GM18498 (cell line): Measurements from ENCODE around the gene UGT1A7.

ENCODE experiments used
- ATAC-seq: cut with Tn5 transposase; IDR thresholded peaks from one replicate; pipeline ENCODE4 v1.9.1; 2021; ENCODE audit warnings: mild to moderate bottlenecking, moderate library complexity; ENCODE audit not compliant: unreplicated experiment

UGT1A7 gene

DNA sequence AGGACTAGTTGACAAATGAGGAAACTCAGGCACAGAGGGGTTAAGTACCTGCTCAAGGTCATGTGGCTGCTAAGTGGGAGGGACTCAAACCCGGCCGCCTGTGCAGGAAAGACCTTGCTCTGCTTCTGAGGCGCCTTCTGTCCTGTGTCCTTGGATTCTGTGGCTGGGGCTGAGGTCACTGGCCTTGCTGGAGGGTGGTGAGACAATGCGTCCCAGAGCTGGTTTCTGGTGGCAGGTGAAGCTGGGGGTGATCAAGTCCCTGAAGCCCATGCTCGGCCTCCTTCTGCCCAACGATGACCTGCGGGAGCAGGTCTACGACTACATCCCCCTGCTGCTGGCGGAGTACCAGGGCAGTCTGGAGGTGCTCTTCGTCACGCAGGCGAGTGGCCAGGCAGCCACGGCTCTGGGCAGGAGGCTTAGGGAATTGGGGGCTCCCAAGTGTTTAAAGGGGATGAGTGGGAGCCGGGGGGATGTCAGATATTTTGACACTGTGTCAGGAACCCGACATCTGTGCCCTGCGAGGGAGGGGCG is 112.5 kb downstream of the UGT1A7 start:
- no peak for ATAC-seq

DNA sequence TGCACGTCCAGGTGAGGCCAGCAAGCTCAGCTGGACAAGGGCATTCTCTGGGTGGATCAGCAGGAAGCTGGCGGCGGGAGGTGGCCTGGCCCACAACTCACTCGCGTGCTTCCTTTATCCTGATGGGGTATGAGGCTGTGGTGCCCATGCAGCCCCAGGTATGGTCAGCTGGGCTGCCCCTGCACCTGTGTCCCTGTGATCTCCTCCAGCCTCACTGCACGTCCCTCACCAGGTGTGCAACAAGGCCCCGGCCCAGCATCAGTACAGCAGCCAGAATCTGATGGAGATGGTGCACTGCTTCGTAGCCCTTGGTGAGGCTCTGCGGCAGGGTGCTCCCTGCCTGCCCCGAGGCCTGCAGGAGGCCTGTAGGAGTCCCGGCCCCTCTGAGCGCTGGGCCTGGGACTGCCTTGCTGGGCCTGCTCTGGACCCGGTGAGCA is 114.1 kb downstream of the UGT1A7 start:
- ATAC-seq = no peak

GRCh38 chr2:233796254-233796653 is 114.6 kb downstream of the UGT1A7 start:
- ATAC-seq = no peak

DNA sequence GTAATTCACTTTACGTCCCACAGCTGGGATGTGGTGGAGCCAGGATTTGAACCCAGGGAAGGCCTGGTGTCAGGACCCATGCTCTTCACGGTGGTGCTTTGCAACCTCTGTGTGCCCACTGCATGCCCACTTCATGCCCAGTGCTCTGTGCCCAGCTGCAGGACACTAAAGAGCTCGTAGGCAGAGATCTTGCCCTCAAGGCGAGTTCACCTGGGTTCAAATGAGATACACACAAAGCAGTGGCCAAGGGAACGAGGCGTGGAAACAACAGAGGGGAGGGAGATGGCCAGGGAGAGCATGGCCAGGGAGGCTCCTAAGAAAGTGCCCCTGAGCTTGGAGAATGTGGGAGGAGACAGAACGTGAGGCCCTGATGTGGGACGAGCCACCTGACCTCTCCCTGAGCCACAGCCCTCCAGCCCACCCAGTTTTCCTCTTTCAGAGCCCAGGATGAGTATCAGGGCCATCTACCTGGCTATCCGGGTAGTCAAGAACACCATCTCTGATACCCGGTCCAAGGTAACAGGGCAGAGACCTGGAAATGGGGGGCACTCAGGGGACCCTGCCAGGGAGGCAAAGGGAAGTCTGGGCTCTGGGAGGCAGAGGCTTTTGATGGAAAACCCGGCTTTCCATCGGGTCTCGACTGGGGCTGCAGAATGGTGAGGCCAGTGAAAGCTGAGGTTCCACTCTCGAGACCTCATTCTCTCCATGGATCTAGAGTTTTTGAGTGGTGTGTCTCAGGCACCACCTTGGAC is 116.8 kb downstream of the UGT1A7 start:
- ATAC-seq = no peak

DNA sequence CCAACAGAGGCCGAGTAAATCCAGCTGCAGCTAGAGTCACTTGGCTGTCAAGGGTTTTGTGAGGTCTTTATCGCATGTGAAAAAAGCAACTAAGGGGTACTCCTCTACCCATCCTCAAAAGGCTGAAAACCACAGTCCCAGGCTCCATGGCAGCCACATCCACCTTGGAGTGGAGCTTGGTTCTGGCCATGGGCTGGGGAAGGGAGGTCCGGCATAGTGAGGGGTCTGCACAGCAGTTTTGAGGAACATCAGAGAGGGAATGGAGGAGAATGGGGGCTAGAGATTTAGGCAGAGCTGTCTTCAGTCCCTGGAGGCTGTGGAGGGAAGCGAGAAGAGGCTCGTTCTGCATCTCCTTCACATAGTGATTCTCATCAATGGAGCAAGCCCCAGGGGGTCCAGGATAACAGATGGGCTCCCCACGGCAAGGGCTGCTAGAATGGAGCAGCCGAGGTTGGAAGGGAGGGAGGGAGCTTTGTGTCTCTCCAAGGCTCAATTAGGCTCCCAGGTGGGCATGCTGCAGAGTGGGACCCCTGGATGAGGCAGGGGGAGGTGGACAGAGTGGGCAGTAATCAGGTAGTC is 117.5 kb downstream of the UGT1A7 start:
- no peak for ATAC-seq

GRCh38 chr2:233799716-233800115 is 118.0 kb downstream of the UGT1A7 start:
- no peak for ATAC-seq

DNA sequence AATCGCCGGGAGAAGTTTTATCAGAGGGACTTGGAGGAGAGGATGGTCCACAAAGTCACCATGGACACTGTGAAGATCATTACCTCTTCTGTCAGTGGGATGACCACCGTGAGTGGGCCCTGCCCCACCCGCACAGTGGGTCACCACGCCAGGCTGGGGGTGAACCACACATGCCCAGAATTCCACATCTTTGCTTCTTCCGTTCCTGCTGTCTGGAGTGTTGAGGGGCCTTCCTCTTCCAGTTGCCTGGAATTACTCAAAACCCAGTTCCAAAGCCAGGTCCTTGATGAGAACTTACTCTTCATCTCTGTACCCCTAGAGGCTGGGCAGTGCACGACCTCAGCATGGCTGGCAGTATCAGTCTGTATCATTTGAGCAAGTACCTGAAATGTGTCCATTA is 118.5 kb downstream of the UGT1A7 start:
- ATAC-seq = no peak

DNA sequence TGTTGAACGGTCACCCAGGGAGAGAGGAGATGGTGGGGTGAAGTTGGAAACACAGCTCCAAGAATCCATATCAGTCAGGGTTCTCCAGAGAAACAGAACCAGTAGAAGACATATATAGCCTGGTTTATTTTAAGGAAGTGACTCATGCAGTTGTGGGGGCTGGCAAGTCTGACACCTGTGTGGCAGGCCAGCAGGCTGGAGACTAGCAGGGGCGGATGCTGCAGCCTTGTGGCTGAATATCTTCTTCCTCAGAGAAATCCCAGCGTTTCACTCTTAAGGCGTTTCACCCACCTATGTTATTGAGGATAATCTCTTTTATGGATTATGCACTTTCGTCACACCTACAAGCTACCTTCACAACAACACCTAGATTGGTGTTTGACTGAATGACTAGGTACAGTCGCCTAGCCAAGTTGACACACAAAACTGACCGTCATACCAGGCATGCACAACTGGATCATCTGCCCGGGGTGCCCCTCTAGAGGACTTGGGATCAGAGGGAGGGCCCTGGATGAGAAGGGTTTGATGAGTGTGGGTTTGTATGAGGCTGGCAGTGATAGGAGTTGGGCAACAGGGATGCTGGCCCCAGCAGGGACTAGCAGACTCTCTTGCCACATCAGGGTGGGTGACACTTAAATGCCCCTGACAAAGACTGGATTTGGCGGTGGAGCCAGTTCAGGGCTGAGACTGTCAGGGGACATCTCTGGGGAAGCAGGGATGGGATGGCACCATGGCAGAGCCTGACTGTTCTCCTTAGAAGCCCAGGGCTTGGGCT is 119.8 kb downstream of the UGT1A7 start:
- no peak for ATAC-seq

DNA sequence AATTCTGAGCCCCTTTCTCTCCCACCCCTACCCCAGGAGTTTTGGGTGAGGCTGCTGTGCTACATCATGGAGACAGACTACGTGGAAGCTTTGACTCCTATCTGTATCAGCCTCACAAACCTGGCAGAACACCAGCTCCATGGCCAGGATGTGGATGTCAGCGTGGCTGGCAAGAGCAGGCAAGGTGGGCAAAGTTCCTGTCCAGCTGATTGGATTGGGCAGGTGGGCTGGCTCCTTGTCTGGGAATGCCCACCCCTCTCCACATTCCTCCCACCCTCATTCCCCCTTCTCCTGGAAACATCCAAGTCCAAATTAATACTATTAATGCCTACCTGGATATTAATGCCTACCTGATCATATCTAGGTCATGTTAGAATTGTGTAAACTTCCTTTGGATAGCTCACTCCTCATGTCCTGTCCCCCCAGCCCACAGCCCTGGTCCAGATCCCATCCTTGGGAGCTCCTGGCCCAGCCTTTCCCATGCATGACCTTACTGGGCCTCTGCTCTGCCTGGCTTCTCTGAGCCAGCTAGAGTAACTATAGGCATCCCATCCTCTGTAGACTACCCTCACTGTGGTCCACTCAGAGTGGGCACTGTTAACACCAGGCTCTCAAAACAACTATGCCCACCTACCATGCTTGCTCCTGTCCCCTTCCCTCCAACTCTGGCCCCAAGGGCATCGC is 120.6 kb downstream of the UGT1A7 start:
- no peak for ATAC-seq

DNA sequence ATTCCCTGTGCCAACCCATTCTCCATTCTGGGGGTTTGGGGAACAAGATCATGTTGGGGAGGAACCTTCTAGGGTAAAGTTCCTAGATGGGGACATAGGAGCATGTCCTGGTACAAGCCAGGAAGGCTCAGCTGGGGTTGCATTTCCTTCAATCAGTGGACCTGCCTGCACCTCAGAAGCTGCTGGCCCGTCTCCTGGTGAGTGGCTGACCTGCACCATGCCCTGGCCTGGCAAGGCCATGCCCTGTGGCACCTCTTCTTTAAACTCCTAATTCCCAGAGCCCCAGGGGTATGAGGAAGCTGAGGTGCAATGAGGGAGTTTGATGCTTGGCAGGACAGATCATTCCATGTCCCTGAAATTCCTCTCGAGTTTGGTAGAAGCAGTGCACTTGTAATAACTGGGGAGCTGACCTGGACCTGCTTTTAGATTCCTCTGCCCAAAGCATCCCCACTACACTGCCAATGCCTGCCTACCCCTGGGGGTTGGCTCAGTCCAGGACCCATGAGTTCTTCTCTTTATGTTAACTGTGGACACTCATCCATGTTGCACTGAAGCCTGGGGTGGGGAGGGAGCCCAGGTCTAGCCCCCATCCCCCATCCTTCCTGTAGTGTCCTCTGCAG is 121.7 kb downstream of the UGT1A7 start:
- no peak for ATAC-seq

DNA sequence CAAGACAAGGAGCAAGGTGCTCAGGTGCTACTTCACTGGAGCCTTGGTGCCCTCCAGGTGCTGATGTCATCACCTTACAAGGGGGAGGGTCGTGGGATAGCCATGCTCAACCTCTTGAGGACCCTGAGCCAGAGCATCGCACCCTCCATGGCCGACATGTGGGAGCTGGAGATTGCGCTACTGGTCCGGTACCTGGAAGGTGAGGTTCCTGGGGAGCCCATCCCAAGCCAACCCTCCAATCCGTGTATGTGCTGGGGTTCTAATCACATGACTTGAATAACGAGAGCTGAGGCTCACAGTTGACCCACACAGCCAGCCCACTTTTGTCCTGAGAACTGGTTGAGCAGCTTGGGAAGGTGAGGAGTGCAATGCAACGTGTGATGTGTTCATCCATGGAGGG is 122.3 kb downstream of the UGT1A7 start:
- ATAC-seq = no peak

DNA sequence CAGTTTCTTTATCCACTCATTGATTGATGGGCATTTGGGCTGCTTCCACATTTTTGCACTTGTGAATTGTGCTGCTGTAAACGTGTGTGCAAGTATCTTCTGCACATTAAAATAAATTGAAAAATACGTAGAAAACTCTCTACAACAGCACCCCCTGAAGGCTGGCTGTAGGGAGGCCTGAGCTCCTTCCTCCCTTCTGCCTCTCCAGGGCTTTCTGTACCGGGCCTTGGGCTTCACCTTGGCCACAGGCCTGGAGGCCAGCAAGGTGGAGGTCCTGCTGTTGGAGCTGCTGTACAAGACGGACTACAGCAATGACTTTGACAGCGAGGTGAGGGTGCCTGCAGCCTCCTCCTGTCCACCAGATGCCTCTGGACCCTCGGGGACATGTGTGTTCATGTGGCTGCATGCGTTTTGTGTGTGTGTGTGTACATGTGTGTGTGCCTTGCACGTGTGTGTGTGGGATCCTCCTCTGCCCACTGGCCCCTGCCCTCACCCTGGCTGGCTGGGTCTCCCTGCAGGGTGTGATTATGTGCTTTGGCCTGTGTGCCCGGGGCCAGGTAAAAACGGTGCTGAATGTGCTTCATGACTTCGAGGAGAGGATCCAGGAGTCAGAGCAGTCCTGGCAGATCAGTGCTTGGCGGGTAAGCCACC is 125.6 kb downstream of the UGT1A7 start:
- no peak for ATAC-seq

DNA sequence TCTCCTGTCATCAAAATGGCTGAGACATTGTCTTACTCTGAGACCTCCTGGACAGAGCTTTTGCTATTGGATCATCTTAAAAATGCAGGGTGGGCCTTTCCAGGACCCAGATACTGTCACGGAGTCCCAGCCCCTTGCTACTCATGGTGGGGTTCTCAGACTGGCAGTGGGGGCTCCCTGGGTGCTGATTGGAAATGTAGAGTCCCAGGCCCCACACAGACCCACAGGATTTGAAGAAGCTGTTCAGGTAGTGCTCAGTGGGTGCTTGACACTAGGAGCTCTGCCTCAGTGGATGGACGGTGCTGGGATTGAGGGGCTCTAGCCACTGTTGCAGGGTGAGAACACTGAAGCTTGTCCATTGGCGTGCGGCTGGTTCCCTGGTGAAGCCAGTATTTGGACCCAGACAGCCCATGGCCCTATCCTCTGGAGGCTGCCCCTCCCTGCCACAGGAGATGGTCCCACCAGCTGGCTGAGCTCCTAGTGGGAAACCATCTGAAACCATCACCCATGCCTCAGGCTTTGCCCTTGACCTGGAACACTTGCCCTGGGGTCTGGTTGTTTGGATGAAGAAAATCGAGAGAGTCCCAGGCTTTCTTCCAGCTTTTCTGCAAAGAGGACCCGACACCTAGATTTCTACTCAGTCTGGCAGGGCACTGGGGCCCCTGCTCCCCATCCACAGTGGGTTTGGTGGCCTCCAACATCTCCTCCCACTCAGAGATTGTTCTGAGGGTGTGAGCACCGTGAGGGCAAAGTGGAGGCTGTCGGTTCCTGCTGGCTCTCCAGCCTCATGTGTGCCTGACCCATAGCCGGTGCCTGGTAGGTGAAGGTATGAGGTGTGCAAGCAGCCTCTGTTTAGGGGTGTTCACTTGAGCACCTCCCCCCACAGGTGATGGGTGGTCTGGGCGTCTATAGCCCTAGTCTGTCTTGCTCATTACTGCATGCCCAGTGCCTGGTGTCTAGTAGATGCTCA is 126.5 kb downstream of the UGT1A7 start:
- ATAC-seq = no peak

DNA sequence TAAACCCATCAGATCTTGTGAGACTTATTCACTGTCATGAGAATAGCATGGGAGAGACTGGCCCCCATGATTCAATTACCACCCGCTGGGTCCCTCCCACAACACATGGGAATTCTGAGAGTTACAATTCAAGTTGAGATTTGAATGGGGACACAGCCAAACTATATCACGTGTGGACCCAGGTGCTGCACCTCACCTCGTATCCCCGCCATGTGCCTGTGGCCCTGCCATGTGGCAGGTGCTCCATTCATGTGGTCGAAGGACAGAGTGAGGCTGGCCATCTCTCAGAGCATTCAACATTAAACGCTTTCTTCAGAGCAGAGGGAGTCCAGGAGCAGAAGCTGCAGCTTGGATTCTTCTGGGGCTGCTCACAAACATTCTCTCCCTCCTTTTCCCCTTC is 128.7 kb downstream of the UGT1A7 start:
- ATAC-seq = no peak

DNA sequence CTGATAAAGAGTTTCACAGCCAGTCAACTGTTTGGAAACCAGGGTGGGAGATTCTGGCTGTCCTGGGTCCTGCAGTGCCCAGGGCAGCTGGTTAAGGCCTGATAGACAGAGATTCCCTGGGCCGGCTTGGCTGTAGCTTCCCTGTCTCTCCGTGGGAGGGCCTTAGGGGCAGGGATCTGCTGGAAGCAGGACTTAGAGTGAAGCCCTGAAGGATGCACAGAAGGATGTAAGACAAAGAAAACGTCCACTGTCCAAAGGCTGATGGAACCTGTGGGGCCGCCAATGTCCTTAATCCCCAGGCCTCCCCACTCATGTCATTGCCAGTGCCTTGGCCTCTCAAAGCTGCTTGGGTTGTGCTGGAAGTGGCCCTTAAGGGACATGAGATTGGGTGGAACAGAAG is 129.4 kb downstream of the UGT1A7 start:
- no peak for ATAC-seq

DNA sequence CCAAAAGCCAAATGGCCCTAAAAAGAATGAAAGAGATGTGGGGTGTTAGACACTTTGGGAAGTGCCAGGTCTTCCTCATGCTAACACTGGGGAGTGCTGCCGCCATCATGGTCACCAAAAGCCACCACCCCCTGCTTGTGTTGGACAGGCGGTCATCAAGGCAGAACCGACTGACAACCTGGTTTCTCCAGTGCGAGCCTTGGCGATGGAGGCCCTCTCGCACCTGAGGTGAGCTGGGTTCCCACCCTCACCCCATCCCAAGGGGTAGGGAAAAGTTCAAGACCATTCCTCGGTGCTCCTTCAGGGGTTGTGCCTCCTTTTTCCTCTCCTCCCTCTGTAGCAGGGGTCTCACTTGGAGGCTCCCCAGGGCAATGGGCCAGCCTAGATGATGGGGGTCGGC is 130.0 kb downstream of the UGT1A7 start:
- no peak for ATAC-seq

GRCh38 chr2:233813236-233814055 is 131.7 kb downstream of the UGT1A7 start:
- ATAC-seq = no peak
